Measurements from ENCODE around the gene UAP1L1. TPM values are rescaled to one million over a fixed set of nuclear protein-coding genes. Genes with fewer than 3 reads are reported as not detected.
A peak's percentile ranks its signal among the peaks of the same experiment; 100 is the strongest.

UAP1L1 gene
- total and polyA plus RNA-seq, 11 donors: 3.9 to 15.1 (median 9.4) TPM

DNA sequence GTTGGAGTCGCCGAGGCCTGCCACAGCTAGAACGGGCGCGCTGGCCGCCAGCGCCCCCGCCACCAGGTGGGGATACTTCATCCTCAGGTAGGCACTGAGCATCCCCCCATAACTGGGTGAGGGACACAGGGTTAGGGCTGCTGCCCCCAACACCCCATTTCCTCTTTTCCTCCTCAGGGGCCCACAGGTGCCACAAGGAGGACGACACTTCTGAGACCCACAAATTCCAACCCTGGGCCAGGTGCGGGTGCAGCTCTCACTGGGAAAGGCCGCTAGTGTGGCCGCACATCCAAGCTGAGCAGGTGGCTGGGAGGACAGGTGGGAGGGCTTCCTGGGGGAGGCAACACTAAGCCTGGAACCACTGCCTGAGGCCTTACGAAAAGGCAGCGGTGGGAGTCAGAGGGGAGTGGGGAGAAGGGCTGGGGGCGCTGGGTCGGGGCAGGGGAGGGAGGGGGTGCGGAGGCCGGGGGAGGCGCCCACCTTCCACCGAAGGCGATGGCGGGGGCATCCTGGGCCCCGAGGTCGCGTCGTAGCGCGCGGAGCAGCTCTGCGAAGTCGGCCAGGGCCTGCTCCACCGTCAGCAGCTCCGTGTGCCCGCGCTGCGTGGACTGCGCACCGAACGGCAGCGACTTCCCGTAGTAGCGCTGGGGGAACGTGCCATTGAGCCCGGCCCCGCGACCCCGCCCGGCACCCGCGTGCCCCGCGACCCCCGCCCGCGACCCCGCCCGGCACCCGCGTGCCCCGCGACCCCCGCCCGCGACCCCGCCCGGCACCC is 36.3 kb downstream of the UAP1L1 start:
- H3K27ac ChIP-seq: no peak overlapping the region
- no peaks in the 10 kb centered on the region for H3K9me3 ChIP-seq
- peak overlapping the region in 9 of 12 donors; percentile 18 to 94 (median 78) for H3K4me3 ChIP-seq
- 31 to 59% (median 41%) methylated on average over 35 to 66 of the region's 66 CpGs for WGBS, 4 donors
- ATAC-seq (no peak), DNase-seq (no peak)
- peaks cover 0 to 46% (median 22%) of the 10 kb centered on the region in 9 donors for H3K36me3 ChIP-seq
- no peak for TF ChIP-seq POLR2A (IDR thresholded peaks at IDR 0.05)
- TF ChIP-seq, protein P1, sequence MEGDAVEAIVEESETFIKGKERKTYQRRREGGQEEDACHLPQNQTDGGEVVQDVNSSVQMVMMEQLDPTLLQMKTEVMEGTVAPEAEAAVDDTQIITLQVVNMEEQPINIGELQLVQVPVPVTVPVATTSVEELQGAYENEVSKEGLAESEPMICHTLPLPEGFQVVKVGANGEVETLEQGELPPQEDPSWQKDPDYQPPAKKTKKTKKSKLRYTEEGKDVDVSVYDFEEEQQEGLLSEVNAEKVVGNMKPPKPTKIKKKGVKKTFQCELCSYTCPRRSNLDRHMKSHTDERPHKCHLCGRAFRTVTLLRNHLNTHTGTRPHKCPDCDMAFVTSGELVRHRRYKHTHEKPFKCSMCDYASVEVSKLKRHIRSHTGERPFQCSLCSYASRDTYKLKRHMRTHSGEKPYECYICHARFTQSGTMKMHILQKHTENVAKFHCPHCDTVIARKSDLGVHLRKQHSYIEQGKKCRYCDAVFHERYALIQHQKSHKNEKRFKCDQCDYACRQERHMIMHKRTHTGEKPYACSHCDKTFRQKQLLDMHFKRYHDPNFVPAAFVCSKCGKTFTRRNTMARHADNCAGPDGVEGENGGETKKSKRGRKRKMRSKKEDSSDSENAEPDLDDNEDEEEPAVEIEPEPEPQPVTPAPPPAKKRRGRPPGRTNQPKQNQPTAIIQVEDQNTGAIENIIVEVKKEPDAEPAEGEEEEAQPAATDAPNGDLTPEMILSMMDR (IDR thresholded peaks at IDR 0.05): no peak
- peaks cover 0 to 45% (median 23%) of the 10 kb centered on the region in 12 donors for H3K4me1 ChIP-seq
- no peaks in the 10 kb centered on the region for H3K27me3 ChIP-seq
- intact Hi-C loops (cut with DNase I): loop anchor here in 1 of 10 donors (10.0 kb wide), 1 partner anchor 71 kb away; the partner anchor contains the start of genes ANAPC2 and SSNA1

- 0 to 1% (median 1%) methylated on average over 2 to 45 of the region's 45 CpGs for WGBS, 4 donors
- peak overlapping the region in 8 of 12 donors; percentile 49 to 90 (median 63) for H3K27ac ChIP-seq
- no peaks in the 10 kb centered on the region for H3K9me3 ChIP-seq
- DNase-seq (no peak), ATAC-seq (no peak)
- peaks cover 0 to 40% (median 19%) of the 10 kb centered on the region in 9 donors for H3K36me3 ChIP-seq
- peaks cover 0 to 45% (median 23%) of the 10 kb centered on the region in 12 donors for H3K4me1 ChIP-seq
- intact Hi-C loops (cut with DNase I): loop anchor here in 1 of 10 donors (10.0 kb wide), 1 partner anchor 71 kb away; the partner anchor contains the start of genes ANAPC2 and SSNA1
- peak overlapping the region; percentile 56 to 94 (median 78) for H3K4me3 ChIP-seq
- TF ChIP-seq POLR2A (IDR thresholded peaks at IDR 0.05): no peak
- TF ChIP-seq, protein P1 (IDR thresholded peaks at IDR 0.05): no peak
- H3K27me3 ChIP-seq: no peaks in the 10 kb centered on the region
Measured at GRCh38 chr9:137114220-137114612, 36.9 kb downstream of the UAP1L1 start.

- ATAC-seq: peak; percentile 11 to 84 (median 80)
- peaks cover 0 to 34% (median 18%) of the 10 kb centered on the region in 9 donors for H3K36me3 ChIP-seq
- DNase-seq: peak; percentile 78 to 87 (median 85)
- intact Hi-C loops (cut with DNase I): loop anchor here in 2 of 10 donors (5.0 to 10.0 kb wide), 3 partner anchors 70 to 122 kb away; partner anchors contain the start of genes ANAPC2 (in 1 of the 2), CYSRT1 (in 1 of the 2), RNF224 (in 1 of the 2) and SSNA1 (in 1 of the 2)
- H3K9me3 ChIP-seq: no peaks in the 10 kb centered on the region
- H3K27ac ChIP-seq: peak within 1 kb of the TSS; percentile 49 to 90 (median 72)
- peak within 1 kb of the TSS; percentile 56 to 94 (median 78) for H3K4me3 ChIP-seq
- no peaks in the 10 kb centered on the region for H3K27me3 ChIP-seq
- H3K4me1 ChIP-seq: peaks cover 0 to 45% (median 23%) of the 10 kb centered on the region in 12 donors
- peak in 1 of 2 donors; percentile 50 for TF ChIP-seq POLR2A (IDR thresholded peaks at IDR 0.05)
- TF ChIP-seq, protein P1 (IDR thresholded peaks at IDR 0.05): peak in 1 of 12 donors; percentile 5
- 6 to 18% (median 8%) methylated on average over 26 to 70 of the region's 70 CpGs; no CpG with 5 or more reads in 1 of the 4 donors for WGBS, 4 donors
Measured at GRCh38 chr9:137114613-137115393, 37.5 kb downstream of the UAP1L1 start, which contains the start of gene DPP7. DPP7 (minus strand) TSS chr9:137114733; CDS start chr9:137114713, 20 bp downstream.
